Esophagus muscularis mucosa (tissue), 4 donors: Measurements from ENCODE around the gene PRKN.

Source experiments
- EP300 ChIP-seq: sonication (generic); formaldehyde crosslinking; IDR thresholded peaks from one replicate; pipeline ENCODE4 v1.6.1; 2017; ENCODE audit warnings: antibody characterized with exemption
- POLR2A ChIP-seq: fragments of 450-650 bp; IDR thresholded peaks from one replicate; pipeline ENCODE4 v1.6.1; 2017; ENCODE audit warnings: antibody characterized with exemption, moderate library complexity, mild to moderate bottlenecking, low read depth
- POLR2AphosphoS5 ChIP-seq, 2 donors: sonication (generic); formaldehyde crosslinking; IDR thresholded peaks; one replicate each; pipeline ENCODE4 v1.6.1; 2017; ENCODE audit warnings: antibody characterized with exemption in 2 of 2
- TF ChIP-seq, protein P1 (sequence below), 3 experiments: fragments of 200-600 bp in 2 of 3; fragments of 450-650 bp in 1 of 3; sonication (generic) in 2 of 3; IDR thresholded peaks; one replicate each; pipeline ENCODE4 v1.5.1; 2017 to 2019; ENCODE audit warnings: antibody characterized with exemption in 3 of 3, mild to moderate bottlenecking in 2 of 3, moderate library complexity in 1 of 3

- TF ChIP-seq, protein P1, sequence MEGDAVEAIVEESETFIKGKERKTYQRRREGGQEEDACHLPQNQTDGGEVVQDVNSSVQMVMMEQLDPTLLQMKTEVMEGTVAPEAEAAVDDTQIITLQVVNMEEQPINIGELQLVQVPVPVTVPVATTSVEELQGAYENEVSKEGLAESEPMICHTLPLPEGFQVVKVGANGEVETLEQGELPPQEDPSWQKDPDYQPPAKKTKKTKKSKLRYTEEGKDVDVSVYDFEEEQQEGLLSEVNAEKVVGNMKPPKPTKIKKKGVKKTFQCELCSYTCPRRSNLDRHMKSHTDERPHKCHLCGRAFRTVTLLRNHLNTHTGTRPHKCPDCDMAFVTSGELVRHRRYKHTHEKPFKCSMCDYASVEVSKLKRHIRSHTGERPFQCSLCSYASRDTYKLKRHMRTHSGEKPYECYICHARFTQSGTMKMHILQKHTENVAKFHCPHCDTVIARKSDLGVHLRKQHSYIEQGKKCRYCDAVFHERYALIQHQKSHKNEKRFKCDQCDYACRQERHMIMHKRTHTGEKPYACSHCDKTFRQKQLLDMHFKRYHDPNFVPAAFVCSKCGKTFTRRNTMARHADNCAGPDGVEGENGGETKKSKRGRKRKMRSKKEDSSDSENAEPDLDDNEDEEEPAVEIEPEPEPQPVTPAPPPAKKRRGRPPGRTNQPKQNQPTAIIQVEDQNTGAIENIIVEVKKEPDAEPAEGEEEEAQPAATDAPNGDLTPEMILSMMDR (IDR thresholded peaks at IDR 0.05) = no peak
- no peak for TF ChIP-seq POLR2A
- TF ChIP-seq EP300 = no peak
- TF ChIP-seq POLR2AphosphoS5 (IDR thresholded peaks at IDR 0.05) = no peak
Measured at GRCh38 chr6:161366301-161366923, 1361.2 kb downstream of the PRKN start.
